Mesenchymal stem cell (in vitro differentiated cells and primary cell): ENCODE data around the gene PRAMEF18.
"Not testable (repeated sequence)": the region's sequence is repeated elsewhere in the genome, so short reads cannot be mapped to it uniquely, and the experiment has no call there.

Experiments
- DNase-seq: peaks from one replicate; pipeline ENCODE4 v3.0.0-alpha.2; 2013
- H2AFZ ChIP-seq: one replicate; pipeline ENCODE4 v1.6.1; 2013; ENCODE audit warnings: low read depth, mild to moderate bottlenecking, control low read depth, inconsistent platforms, low read length, moderate library complexity
- H2AK5ac ChIP-seq: 2 replicates; pipeline ENCODE4 v1.6.1; 2013; ENCODE audit warnings: low read length, moderate library complexity, mild to moderate bottlenecking, inconsistent platforms; ENCODE audit not compliant: severe bottlenecking
- H2BK120ac ChIP-seq: one replicate; pipeline ENCODE4 v1.6.1; 2013; ENCODE audit warnings: low read depth, mild to moderate bottlenecking, inconsistent platforms, low read length, moderate library complexity
- H2BK12ac ChIP-seq, 2 experiments: one replicate each; pipeline ENCODE4 v1.6.1; 2013; ENCODE audit warnings: inconsistent platforms in 2 of 2, low read length in 2 of 2, mild to moderate bottlenecking in 2 of 2, moderate library complexity in 2 of 2, control low read depth in 1 of 2
- H2BK15ac ChIP-seq: one replicate; pipeline ENCODE4 v1.6.1; 2013; ENCODE audit warnings: mild to moderate bottlenecking, low read depth, inconsistent platforms; ENCODE audit not compliant: poor library complexity, severe bottlenecking
- H2BK5ac ChIP-seq: 2 replicates; pipeline ENCODE4 v1.6.1; 2013; ENCODE audit warnings: low read depth, mild to moderate bottlenecking, low read length, control low read depth, inconsistent platforms; ENCODE audit not compliant: poor library complexity, severe bottlenecking
- H3K14ac ChIP-seq, 2 experiments: one replicate each; pipeline ENCODE4 v1.6.1; 2013; ENCODE audit warnings: inconsistent platforms in 2 of 2, low read length in 2 of 2, control low read depth in 1 of 2, mild to moderate bottlenecking in 1 of 2, moderate library complexity in 1 of 2
- H3K18ac ChIP-seq, 2 experiments: one replicate each; pipeline ENCODE4 v1.6.1; 2013; ENCODE audit warnings: inconsistent platforms in 2 of 2, low read length in 2 of 2, control low read depth in 1 of 2, low read depth in 1 of 2, mild to moderate bottlenecking in 1 of 2
- H3K23ac ChIP-seq, 2 experiments: one replicate each; pipeline ENCODE4 v1.6.1; 2013; ENCODE audit warnings: inconsistent platforms in 2 of 2, low read length in 2 of 2, mild to moderate bottlenecking in 2 of 2, moderate library complexity in 2 of 2, control low read depth in 1 of 2
- H3K27ac ChIP-seq: 2 replicates; pipeline ENCODE4 v1.5.1; 2013; ENCODE audit warnings: mild to moderate bottlenecking, moderate library complexity, low read length, control low read depth, inconsistent platforms; ENCODE audit not compliant: poor library complexity, severe bottlenecking
- H3K27me3 ChIP-seq, 2 experiments: 2 replicates each; pipeline versions ENCODE4 v1.6.1 to v1.7.0; 2013; ENCODE audit warnings: low read length in 2 of 2, mild to moderate bottlenecking in 2 of 2, moderate library complexity in 2 of 2, control low read depth in 1 of 2, inconsistent platforms in 1 of 2; ENCODE audit not compliant: control insufficient read depth in 1 of 2, insufficient read depth in 1 of 2
- H3K36me3 ChIP-seq, 2 experiments: 2 replicates each; pipeline versions ENCODE4 v1.6.1 to v1.7.0; 2013; ENCODE audit warnings: low read length in 2 of 2, control low read depth in 1 of 2, inconsistent platforms in 1 of 2, low read depth in 1 of 2, mild to moderate bottlenecking in 1 of 2; ENCODE audit not compliant: insufficient read depth in 2 of 2, control insufficient read depth in 1 of 2
- H3K4ac ChIP-seq, 2 experiments: one replicate each; pipeline ENCODE4 v1.6.1; 2013; ENCODE audit warnings: inconsistent platforms in 2 of 2, low read length in 2 of 2, mild to moderate bottlenecking in 2 of 2, moderate library complexity in 2 of 2, control low read depth in 1 of 2, low read depth in 1 of 2
- H3K4me1 ChIP-seq: 2 replicates; pipeline ENCODE4 v1.6.1; 2013; ENCODE audit warnings: low read depth, low read length, control low read depth; ENCODE audit not compliant: control insufficient read depth, insufficient read depth
- H3K4me2 ChIP-seq: 2 replicates; pipeline ENCODE4 v1.6.1; 2013; ENCODE audit warnings: low read length, mild to moderate bottlenecking, inconsistent platforms; ENCODE audit not compliant: poor library complexity, severe bottlenecking
- H3K4me3 ChIP-seq, 2 experiments: 2 replicates each; pipeline versions ENCODE4 v1.5.1 to v1.7.0; 2013; ENCODE audit warnings: low read length in 2 of 2, mild to moderate bottlenecking in 2 of 2, control low read depth in 1 of 2, low read depth in 1 of 2; ENCODE audit not compliant: insufficient read depth in 1 of 2
- H3K79me1 ChIP-seq: replicated peaks from 2 replicates; pipeline ENCODE4 v1.6.1; 2013; ENCODE audit warnings: mild to moderate bottlenecking, control low read depth, low read length, inconsistent platforms; ENCODE audit not compliant: poor library complexity, severe bottlenecking
- H3K9ac ChIP-seq: 2 replicates; pipeline ENCODE4 v1.7.0; 2013; ENCODE audit warnings: mild to moderate bottlenecking, low read length, moderate library complexity
- H3K9me3 ChIP-seq: 2 replicates; pipeline ENCODE4 v1.7.0; 2013; ENCODE audit warnings: mild to moderate bottlenecking, low read length; ENCODE audit not compliant: control insufficient read depth
- H4K8ac ChIP-seq: one replicate; pipeline ENCODE4 v1.6.1; 2013; ENCODE audit warnings: inconsistent platforms, mild to moderate bottlenecking, low read length, moderate library complexity
- H4K91ac ChIP-seq: one replicate; pipeline ENCODE4 v1.6.1; 2013; ENCODE audit warnings: mild to moderate bottlenecking, low read length, inconsistent platforms
- WGBS: methylation state at CpG from one replicate; pipeline ENCODE4 v1.1.7; 2013; ENCODE audit warnings: mixed read lengths; 5-methylcytosine and 5-hydroxymethylcytosine counted together

The PRAMEF18 gene

GRCh38 chr1:13224480-13225060, 1.4 kb downstream of the PRAMEF18 start:
- no peak overlapping the region for H3K4ac ChIP-seq
- no peak overlapping the region for H3K23ac ChIP-seq
- 59% methylated on average over 4 of the region's 5 CpGs for WGBS
- H3K27ac ChIP-seq = no peak overlapping the region
- H2AK5ac ChIP-seq = no peak overlapping the region
- H3K36me3 ChIP-seq = no peaks in the 10 kb centered on the region
- no peak overlapping the region for H3K9ac ChIP-seq
- no peak overlapping the region for H2BK15ac ChIP-seq
- no peak overlapping the region for H4K91ac ChIP-seq
- DNase-seq = no peak
- no peak overlapping the region for H3K4me2 ChIP-seq
- no peak overlapping the region for H2AFZ ChIP-seq
- no peak overlapping the region for H2BK120ac ChIP-seq
- H2BK5ac ChIP-seq = no peak overlapping the region
- H3K79me1 ChIP-seq = no peaks in the 10 kb centered on the region
- H3K4me1 ChIP-seq = no peaks in the 10 kb centered on the region
- H3K4me3 ChIP-seq = no peak overlapping the region
- peaks cover 0 to 6% of the 10 kb centered on the region in 2 experiments for H3K27me3 ChIP-seq
- no peaks in the 10 kb centered on the region for H3K9me3 ChIP-seq
- no peak overlapping the region for H4K8ac ChIP-seq
- H2BK12ac ChIP-seq = no peak overlapping the region
- H3K14ac ChIP-seq = no peak overlapping the region
- H3K18ac ChIP-seq = no peak overlapping the region

- WGBS = no CpG with 5 or more reads among the region's 4 CpGs
- H2BK120ac ChIP-seq, H3K18ac ChIP-seq: not testable (repeated sequence)
Measured at GRCh38 chr1:13222788-13223187, 3.2 kb downstream of the PRAMEF18 start.

DNA sequence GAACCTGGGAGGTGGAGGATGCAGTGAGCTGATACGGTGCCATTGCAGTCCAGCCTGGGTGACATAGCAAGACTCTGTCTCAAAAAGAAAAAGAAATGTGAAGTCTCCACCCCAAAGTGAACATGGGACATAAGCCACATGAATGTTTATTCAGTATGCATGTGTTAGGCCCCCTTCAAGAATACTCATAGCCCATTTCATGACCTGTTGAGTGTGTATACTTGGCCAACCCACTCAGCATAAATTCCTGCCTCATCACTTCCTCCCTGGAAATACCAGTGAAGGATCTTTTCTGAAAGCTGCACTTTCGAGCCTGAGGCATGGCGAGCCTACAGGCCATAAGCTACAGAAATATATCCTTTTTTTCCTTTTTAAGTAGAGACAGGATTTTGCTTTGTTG, 6.8 kb downstream of the PRAMEF18 start:
- H4K8ac ChIP-seq, H3K4me3 ChIP-seq, H3K4ac ChIP-seq, H2BK120ac ChIP-seq, H3K9me3 ChIP-seq, H3K27ac ChIP-seq, H3K27me3 ChIP-seq, H3K4me1 ChIP-seq, H3K18ac ChIP-seq, DNase-seq, H2AFZ ChIP-seq, H3K9ac ChIP-seq, H3K14ac ChIP-seq, H2AK5ac ChIP-seq, H3K36me3 ChIP-seq, H3K79me1 ChIP-seq, H3K23ac ChIP-seq, H2BK12ac ChIP-seq, H2BK15ac ChIP-seq, H4K91ac ChIP-seq, H2BK5ac ChIP-seq, H3K4me2 ChIP-seq: not testable (repeated sequence)
- no CpG with 5 or more reads among the region's 3 CpGs for WGBS

More at GRCh38 chr1:13222788-13223187, 3.2 kb downstream of the PRAMEF18 start:
- not testable (repeated sequence) for H4K8ac ChIP-seq, H3K9ac ChIP-seq, H3K9me3 ChIP-seq, H4K91ac ChIP-seq, H2AFZ ChIP-seq, H3K4ac ChIP-seq, H3K4me1 ChIP-seq, H3K36me3 ChIP-seq, H2AK5ac ChIP-seq, H3K27me3 ChIP-seq, H3K79me1 ChIP-seq, H3K4me2 ChIP-seq, H2BK5ac ChIP-seq, H3K23ac ChIP-seq, DNase-seq, H3K4me3 ChIP-seq, H3K27ac ChIP-seq, H2BK15ac ChIP-seq, H3K14ac ChIP-seq, H2BK12ac ChIP-seq

DNA sequence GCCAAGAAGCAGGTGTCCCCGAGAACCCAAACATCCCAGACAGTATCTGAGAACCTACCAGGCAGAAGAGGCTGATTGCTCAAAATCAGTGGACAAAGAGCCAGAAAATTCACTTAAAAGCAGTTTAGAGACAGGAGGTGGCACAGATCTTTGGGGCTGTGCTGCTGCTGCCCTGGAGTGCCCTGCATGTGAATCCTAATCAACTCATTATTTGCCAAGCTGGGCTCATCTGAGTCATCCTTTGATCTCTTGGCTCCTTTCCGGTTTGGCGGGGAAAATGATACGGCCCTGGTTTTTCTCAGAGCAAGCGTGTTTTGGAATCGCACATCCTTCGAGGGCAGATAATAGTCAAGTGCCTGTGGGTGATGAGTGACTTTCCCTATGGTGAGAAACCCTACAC, 9.3 kb downstream of the PRAMEF18 start:
- H3K4me1 ChIP-seq, H3K36me3 ChIP-seq, H2AFZ ChIP-seq, H3K27me3 ChIP-seq, H3K4me3 ChIP-seq, H3K4ac ChIP-seq, H2BK120ac ChIP-seq, H2BK12ac ChIP-seq, H3K27ac ChIP-seq, H3K79me1 ChIP-seq, H2BK15ac ChIP-seq, H3K9ac ChIP-seq, H3K14ac ChIP-seq, H3K23ac ChIP-seq, H4K91ac ChIP-seq, H2BK5ac ChIP-seq, H2AK5ac ChIP-seq, H3K9me3 ChIP-seq, H3K4me2 ChIP-seq, DNase-seq, H3K18ac ChIP-seq, H4K8ac ChIP-seq: not testable (repeated sequence)
- no CpG with 5 or more reads among the region's 7 CpGs for WGBS
